A549 (cell line): ENCODE results near the gene TPCN1.

Source experiments
- CEBPB ChIP-seq, 2 experiments: fragments of >200 bp in 1 of 2; sonication (Bioruptor Twin) in 1 of 2; formaldehyde crosslinking in 1 of 2; IDR thresholded peaks; 2 replicates each; pipeline ENCODE4 v1.6.1; 2012 to 2016
- EP300 ChIP-seq, 2 experiments: fragments of >200 bp; sonication (Bioruptor Twin); formaldehyde crosslinking; IDR thresholded peaks; 2 replicates in 1 of 2; 3 replicates in 1 of 2; pipeline ENCODE4 v1.6.1; 2016 to 2017
- ESRRA ChIP-seq: fragments of 150-350 bp; IDR thresholded peaks from 2 replicates; pipeline ENCODE4 v1.6.1; 2014; ENCODE audit warnings: mild to moderate bottlenecking, low read length, borderline replicate concordance
- HDAC2 ChIP-seq: fragments of 200-600 bp; sonication (generic); IDR thresholded peaks from 2 replicates; pipeline ENCODE4 v1.6.1; 2016
- HOXA7 ChIP-seq: fragments of 250-450 bp; sonication (Bioruptor Pico); IDR thresholded peaks from 2 replicates; pipeline ENCODE4 v1.5.0; 2020; ENCODE audit warnings: mild to moderate bottlenecking, moderate library complexity
- JUN ChIP-seq, 2 experiments: fragments of >200 bp; sonication (Bioruptor Twin); formaldehyde crosslinking; IDR thresholded peaks; 2 replicates in 1 of 2; 3 replicates in 1 of 2; pipeline ENCODE4 v1.6.1; 2016 to 2017
- RAD21 ChIP-seq, 2 experiments: fragments of >200 bp in 1 of 2; sonication (Bioruptor Twin) in 1 of 2; formaldehyde crosslinking in 1 of 2; IDR thresholded peaks in 1 of 2; conservative IDR thresholded peaks in 1 of 2; 2 replicates in 1 of 2; 3 replicates in 1 of 2; pipeline ENCODE4 v1.6.1; 2012 to 2018; ENCODE audit warnings: inconsistent platforms in 1 of 2
- RFX5 ChIP-seq: fragments of 450-650 bp; IDR thresholded peaks from 2 replicates; pipeline ENCODE4 v1.7.1; 2014; ENCODE audit warnings: antibody characterized with exemption, mild to moderate bottlenecking, moderate library complexity
- SMC3 ChIP-seq: fragments of >200 bp; sonication (Bioruptor Twin); formaldehyde crosslinking; IDR thresholded peaks from 3 replicates; pipeline ENCODE4 v1.6.1; 2018; ENCODE audit warnings: inconsistent platforms
- TF ChIP-seq, protein P1 (sequence below): fragments of 450-650 bp; IDR thresholded peaks from 2 replicates; pipeline ENCODE4 v1.6.1; 2014; ENCODE audit warnings: antibody characterized with exemption
- TF ChIP-seq, protein P2 (sequence below): fragments of >200 bp; sonication (Bioruptor Twin); formaldehyde crosslinking; IDR thresholded peaks from 3 replicates; pipeline ENCODE4 v1.5.1; 2016

DNA sequence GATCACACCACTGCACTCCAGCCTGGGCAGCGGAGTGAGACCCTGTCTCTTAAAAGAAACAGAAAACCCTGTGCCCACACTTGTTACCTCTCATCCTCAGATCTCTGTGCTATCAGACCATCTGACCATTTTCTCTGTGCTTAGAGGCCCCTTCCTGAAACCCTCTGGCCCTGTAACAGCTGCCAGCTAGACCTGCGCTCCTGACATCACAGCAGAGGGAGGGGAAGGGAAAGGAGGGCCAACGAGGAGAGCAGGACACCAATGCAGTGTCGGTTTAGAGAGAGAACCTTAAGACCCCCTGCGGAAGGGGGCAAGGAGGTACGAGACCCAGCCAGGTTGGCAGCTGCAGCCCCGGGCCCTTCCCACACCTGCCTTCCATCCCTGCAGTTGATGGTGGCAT, 71.3 kb downstream of the TPCN1 start:
- no peak for TF ChIP-seq CEBPB (IDR thresholded peaks at IDR 0.05)
- TF ChIP-seq, protein P1, sequence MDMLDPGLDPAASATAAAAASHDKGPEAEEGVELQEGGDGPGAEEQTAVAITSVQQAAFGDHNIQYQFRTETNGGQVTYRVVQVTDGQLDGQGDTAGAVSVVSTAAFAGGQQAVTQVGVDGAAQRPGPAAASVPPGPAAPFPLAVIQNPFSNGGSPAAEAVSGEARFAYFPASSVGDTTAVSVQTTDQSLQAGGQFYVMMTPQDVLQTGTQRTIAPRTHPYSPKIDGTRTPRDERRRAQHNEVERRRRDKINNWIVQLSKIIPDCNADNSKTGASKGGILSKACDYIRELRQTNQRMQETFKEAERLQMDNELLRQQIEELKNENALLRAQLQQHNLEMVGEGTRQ = no peak
- TF ChIP-seq SMC3 = no peak
- TF ChIP-seq, protein P2, sequence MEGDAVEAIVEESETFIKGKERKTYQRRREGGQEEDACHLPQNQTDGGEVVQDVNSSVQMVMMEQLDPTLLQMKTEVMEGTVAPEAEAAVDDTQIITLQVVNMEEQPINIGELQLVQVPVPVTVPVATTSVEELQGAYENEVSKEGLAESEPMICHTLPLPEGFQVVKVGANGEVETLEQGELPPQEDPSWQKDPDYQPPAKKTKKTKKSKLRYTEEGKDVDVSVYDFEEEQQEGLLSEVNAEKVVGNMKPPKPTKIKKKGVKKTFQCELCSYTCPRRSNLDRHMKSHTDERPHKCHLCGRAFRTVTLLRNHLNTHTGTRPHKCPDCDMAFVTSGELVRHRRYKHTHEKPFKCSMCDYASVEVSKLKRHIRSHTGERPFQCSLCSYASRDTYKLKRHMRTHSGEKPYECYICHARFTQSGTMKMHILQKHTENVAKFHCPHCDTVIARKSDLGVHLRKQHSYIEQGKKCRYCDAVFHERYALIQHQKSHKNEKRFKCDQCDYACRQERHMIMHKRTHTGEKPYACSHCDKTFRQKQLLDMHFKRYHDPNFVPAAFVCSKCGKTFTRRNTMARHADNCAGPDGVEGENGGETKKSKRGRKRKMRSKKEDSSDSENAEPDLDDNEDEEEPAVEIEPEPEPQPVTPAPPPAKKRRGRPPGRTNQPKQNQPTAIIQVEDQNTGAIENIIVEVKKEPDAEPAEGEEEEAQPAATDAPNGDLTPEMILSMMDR = no peak
- no peak for TF ChIP-seq RAD21 (conservative IDR thresholded peaks at IDR 0.05 in 1 of 2, IDR thresholded peaks at IDR 0.05 in 1 of 2)
- TF ChIP-seq ESRRA = no peak
- no peak for TF ChIP-seq JUN (IDR thresholded peaks at IDR 0.05)
- no peak for TF ChIP-seq RFX5
- no peak for TF ChIP-seq HDAC2
- no peak for TF ChIP-seq EP300 (IDR thresholded peaks at IDR 0.05)
- TF ChIP-seq HOXA7 (CRISPR knock-in tag) = no peak
